Astrocyte (in vitro differentiated cells and primary cell): ENCODE results near the gene OR51A2. TPM values are rescaled to one million over a fixed set of nuclear protein-coding genes. Genes with fewer than 3 reads are reported as not detected.

Source experiments
- DNase-seq: peaks from one replicate; pipeline ENCODE4 v3.0.0-alpha.2; 2010; ENCODE audit warnings: low read depth
- FAIRE-seq: peaks from 2 replicates; lab custom pipeline; 2011; peaks lifted over from hg19 to GRCh38; lab: Jason Lieb, UNC
- H2AFZ ChIP-seq: 2 replicates; pipeline ENCODE4 v1.6.0; 2012; ENCODE audit warnings: low read depth, low read length, inconsistent platforms
- H3K27ac ChIP-seq: 2 replicates; pipeline ENCODE4 v1.5.1; 2011; ENCODE audit warnings: low read depth, low read length, inconsistent platforms
- H3K27me3 ChIP-seq: 2 replicates; pipeline ENCODE4 v1.6.0; 2011; ENCODE audit warnings: low read length, inconsistent platforms; ENCODE audit not compliant: insufficient read depth
- H3K36me3 ChIP-seq: 2 replicates; pipeline ENCODE4 v1.5.1; 2011; ENCODE audit warnings: low read length, inconsistent platforms; ENCODE audit not compliant: insufficient read depth
- H3K4me1 ChIP-seq: 2 replicates; pipeline ENCODE4 v1.5.1; 2011; ENCODE audit warnings: low read length, inconsistent platforms; ENCODE audit not compliant: insufficient read depth
- H3K4me2 ChIP-seq: 2 replicates; pipeline ENCODE4 v1.6.0; 2012; ENCODE audit warnings: low read length, inconsistent platforms
- H3K4me3 ChIP-seq: 2 replicates; pipeline ENCODE4 v1.5.1; 2011; ENCODE audit warnings: low read depth, mild to moderate bottlenecking, low read length, inconsistent platforms; ENCODE audit not compliant: insufficient read depth
- H3K79me2 ChIP-seq: 2 replicates; pipeline ENCODE4 v1.6.0; 2012; ENCODE audit warnings: mild to moderate bottlenecking, low read length, inconsistent platforms; ENCODE audit not compliant: insufficient read depth
- H3K9ac ChIP-seq: 2 replicates; pipeline ENCODE4 v1.6.0; 2012; ENCODE audit warnings: mild to moderate bottlenecking, low read length, inconsistent platforms
- H3K9me3 ChIP-seq: 2 replicates; pipeline ENCODE4 v1.5.1; 2012; ENCODE audit warnings: low read depth, mild to moderate bottlenecking, low read length, inconsistent platforms; ENCODE audit not compliant: insufficient read depth
- H4K20me1 ChIP-seq: 2 replicates; pipeline ENCODE4 v1.6.0; 2012; ENCODE audit warnings: low read length, inconsistent platforms; ENCODE audit not compliant: insufficient read depth
- H3K27ac Mint-ChIP-seq: one replicate; pipeline ENCODE4 v1.8.0; 2021; ENCODE audit warnings: mild to moderate bottlenecking, mixed read lengths; ENCODE audit not compliant: unreplicated experiment
- H3K27me3 Mint-ChIP-seq: one replicate; pipeline ENCODE4 v1.8.0; 2021; ENCODE audit warnings: low read depth, mixed read lengths; ENCODE audit not compliant: unreplicated experiment
- H3K36me3 Mint-ChIP-seq: one replicate; pipeline ENCODE4 v1.8.0; 2021; ENCODE audit warnings: low read depth, mixed read lengths; ENCODE audit not compliant: unreplicated experiment
- H3K4me1 Mint-ChIP-seq: one replicate; pipeline ENCODE4 v1.8.0; 2021; ENCODE audit warnings: low read depth, mixed read lengths; ENCODE audit not compliant: unreplicated experiment
- H3K4me3 Mint-ChIP-seq: one replicate; pipeline ENCODE4 v1.8.0; 2021; ENCODE audit warnings: mild to moderate bottlenecking, moderate library complexity, mixed read lengths; ENCODE audit not compliant: unreplicated experiment
- H3K9me3 Mint-ChIP-seq: one replicate; pipeline ENCODE4 v1.8.0; 2021; ENCODE audit warnings: mild to moderate bottlenecking, mixed read lengths; ENCODE audit not compliant: unreplicated experiment
- EZH2 ChIP-seq: IDR thresholded peaks from 2 replicates; pipeline ENCODE4 v1.6.1; 2012; ENCODE audit warnings: mild to moderate bottlenecking, low read length, inconsistent platforms; ENCODE audit not compliant: insufficient read depth
- total RNA-seq: library from RNA; stranded (reverse); gene quantifications from 2 replicates; pipeline ENCODE4 v1.2.1, GENCODE V29; 2021
- TF ChIP-seq, protein P1 (sequence below): IDR thresholded peaks from 2 replicates; pipeline ENCODE4 v1.5.1; 2011; ENCODE audit warnings: low read depth, mild to moderate bottlenecking, inconsistent platforms, low read length, moderate library complexity; ENCODE audit not compliant: insufficient read depth

OR51A2 gene
- total RNA-seq, 1 donor from 2014 or later, result not detected

DNA sequence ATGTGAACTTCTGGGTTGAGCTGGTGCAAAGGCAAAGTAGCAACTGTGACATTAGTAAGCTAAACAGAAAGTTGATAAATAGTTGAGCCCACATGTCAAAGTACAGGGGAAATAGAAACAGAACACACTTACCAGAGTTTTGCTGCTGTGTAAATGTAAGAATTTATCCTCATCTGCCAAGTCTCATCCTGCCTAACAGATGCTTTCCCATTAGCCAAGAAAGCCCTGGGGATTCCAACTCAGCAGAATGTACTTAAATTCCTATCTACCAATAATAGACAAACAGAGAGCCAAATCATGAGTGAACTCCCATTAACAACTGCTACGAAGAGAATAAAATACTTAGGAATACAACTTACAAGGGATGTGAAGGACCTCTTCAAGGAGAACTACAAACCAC, 7.3 kb upstream of the OR51A2 start:
- TF ChIP-seq, protein P1, sequence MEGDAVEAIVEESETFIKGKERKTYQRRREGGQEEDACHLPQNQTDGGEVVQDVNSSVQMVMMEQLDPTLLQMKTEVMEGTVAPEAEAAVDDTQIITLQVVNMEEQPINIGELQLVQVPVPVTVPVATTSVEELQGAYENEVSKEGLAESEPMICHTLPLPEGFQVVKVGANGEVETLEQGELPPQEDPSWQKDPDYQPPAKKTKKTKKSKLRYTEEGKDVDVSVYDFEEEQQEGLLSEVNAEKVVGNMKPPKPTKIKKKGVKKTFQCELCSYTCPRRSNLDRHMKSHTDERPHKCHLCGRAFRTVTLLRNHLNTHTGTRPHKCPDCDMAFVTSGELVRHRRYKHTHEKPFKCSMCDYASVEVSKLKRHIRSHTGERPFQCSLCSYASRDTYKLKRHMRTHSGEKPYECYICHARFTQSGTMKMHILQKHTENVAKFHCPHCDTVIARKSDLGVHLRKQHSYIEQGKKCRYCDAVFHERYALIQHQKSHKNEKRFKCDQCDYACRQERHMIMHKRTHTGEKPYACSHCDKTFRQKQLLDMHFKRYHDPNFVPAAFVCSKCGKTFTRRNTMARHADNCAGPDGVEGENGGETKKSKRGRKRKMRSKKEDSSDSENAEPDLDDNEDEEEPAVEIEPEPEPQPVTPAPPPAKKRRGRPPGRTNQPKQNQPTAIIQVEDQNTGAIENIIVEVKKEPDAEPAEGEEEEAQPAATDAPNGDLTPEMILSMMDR, result no peak
- no peak for TF ChIP-seq EZH2
- Histone ChIP-seq H3K36me3 (no peaks in the 10 kb centered on the region), H4K20me1 (no peaks in the 10 kb centered on the region), H3K9ac (no peak overlapping the region), H3K27ac (no peak overlapping the region), H3K4me2 (no peak overlapping the region), H3K4me1 (no peaks in the 10 kb centered on the region), H2AFZ (no peak overlapping the region), H3K9me3 (no peaks in the 10 kb centered on the region), H3K27me3 (no peaks in the 10 kb centered on the region), H3K79me2 (no peaks in the 10 kb centered on the region), H3K4me3 (no peak overlapping the region)
- Mint-ChIP-seq H3K27me3 (no peaks in the 10 kb centered on the region), H3K4me1 (no peaks in the 10 kb centered on the region), H3K4me3 (no peak overlapping the region), H3K36me3 (no peaks in the 10 kb centered on the region), H3K27ac (no peak overlapping the region), H3K9me3 (no peaks in the 10 kb centered on the region)
- no peak for FAIRE-seq
- DNase-seq, result no peak

DNA sequence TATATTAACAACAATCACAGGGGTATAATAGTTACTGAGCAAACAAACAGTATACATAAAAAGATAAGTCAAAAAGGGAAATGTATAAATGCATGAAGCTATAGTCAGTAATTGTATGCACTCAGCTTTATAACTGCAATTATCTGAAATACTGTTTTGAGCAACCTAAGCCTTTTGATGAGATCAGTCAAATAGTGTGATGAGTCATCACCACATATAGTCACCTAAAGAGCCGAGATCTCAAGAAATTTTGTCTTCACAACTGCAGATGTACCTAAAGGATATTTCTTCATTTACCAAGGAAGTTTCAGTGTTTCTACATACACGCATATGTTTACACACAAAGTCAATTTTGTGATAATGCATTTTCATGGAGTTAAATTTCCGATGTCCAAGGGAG, 5.4 kb upstream of the OR51A2 start:
- Histone ChIP-seq H3K79me2 (no peaks in the 10 kb centered on the region), H3K27me3 (no peaks in the 10 kb centered on the region), H3K4me1 (no peaks in the 10 kb centered on the region), H3K4me3 (no peak overlapping the region), H3K4me2 (no peak overlapping the region), H3K9me3 (no peaks in the 10 kb centered on the region), H3K36me3 (no peaks in the 10 kb centered on the region), H4K20me1 (no peaks in the 10 kb centered on the region), H3K9ac (no peak overlapping the region), H2AFZ (no peak overlapping the region), H3K27ac (no peak overlapping the region)
- Mint-ChIP-seq H3K36me3 (no peaks in the 10 kb centered on the region), H3K27ac (no peak overlapping the region), H3K4me1 (no peaks in the 10 kb centered on the region), H3K9me3 (no peaks in the 10 kb centered on the region), H3K27me3 (no peaks in the 10 kb centered on the region), H3K4me3 (no peak overlapping the region)
- no peak for DNase-seq
- no peak for FAIRE-seq
- TF ChIP-seq, protein P1, result no peak
- TF ChIP-seq EZH2, result no peak

DNA sequence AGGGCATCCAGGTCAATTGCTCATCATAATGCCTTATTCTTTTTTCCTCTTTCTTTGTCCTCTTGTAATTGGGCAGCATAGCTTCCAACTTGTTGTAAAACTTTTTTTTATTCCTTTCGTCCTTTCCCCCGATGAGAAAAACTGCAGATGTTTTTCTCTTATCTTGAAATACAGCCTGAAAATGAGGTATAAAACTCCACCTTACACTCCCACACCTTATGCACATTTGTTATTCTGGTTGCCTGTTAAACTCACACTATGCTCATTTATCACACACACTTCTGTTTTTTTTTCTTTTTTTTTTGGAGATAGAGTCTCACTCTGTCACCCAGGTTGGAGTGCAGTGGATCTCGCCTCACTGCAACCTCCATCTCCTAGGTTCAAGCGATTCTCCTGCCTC, 1.9 kb upstream of the OR51A2 start:
- Histone ChIP-seq H3K9ac (no peak overlapping the region), H3K4me3 (no peak overlapping the region), H3K9me3 (no peaks in the 10 kb centered on the region), H3K27me3 (no peaks in the 10 kb centered on the region), H2AFZ (no peak overlapping the region), H3K79me2 (no peaks in the 10 kb centered on the region), H3K4me2 (no peak overlapping the region), H3K36me3 (no peaks in the 10 kb centered on the region), H4K20me1 (no peaks in the 10 kb centered on the region), H3K4me1 (no peaks in the 10 kb centered on the region), H3K27ac (no peak overlapping the region)
- Mint-ChIP-seq H3K27me3 (no peaks in the 10 kb centered on the region), H3K9me3 (no peaks in the 10 kb centered on the region), H3K36me3 (no peaks in the 10 kb centered on the region), H3K4me3 (no peak overlapping the region), H3K27ac (no peak overlapping the region), H3K4me1 (no peaks in the 10 kb centered on the region)
- TF ChIP-seq EZH2, result no peak
- DNase-seq (no peak), FAIRE-seq (no peak)
